CD1c-positive myeloid dendritic cell (primary cell): ENCODE data around the gene ALAD.
"Not testable (repeated sequence)": the region's sequence is repeated elsewhere in the genome, so short reads cannot be mapped to it uniquely, and the experiment has no call there.

Source experiments
- DNase-seq: peaks from one replicate; pipeline ENCODE4 v3.0.0-alpha.2; 2016; ENCODE audit errors: extremely low spot score

ALAD gene

DNA sequence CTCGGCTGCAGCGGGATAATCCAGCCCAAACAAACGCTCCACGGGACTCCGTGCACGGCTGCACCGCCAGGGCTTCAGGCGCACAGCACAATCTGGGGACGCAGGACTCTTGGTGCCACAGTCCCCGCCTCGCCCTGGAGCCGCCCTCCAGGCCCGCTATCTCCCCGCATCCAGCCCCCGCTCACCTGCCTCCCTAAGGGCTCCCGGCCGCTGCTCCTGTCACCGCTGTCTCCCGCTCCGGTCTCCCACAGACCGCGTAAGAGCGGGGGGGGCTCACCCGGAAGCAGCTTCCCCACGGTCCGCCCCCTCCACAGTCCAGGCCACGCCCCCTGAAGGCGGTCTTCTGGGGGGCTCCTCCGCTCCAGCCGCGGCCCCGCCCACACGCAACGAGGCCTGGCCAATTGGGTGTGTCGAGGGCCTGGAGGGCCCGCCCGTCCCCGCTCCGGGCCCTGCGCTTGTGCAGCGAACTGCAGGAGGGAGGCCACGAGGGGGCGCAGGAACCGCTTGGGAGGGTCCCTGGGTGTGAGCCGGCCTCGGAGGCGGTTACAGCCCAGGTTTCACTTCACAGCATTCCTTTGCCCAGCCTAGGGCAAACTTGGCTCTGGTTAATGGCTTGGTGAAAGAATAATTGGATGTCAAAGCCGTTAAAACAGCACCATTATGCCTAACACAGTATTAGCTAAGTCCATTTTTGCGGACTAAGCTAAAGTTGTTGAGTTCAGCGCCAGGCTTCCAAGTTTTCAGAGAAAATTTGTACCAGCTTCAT lies at the start of gene ALAD:
Gene ALAD, minus strand, starts transcription at position 258 of the 766 bp plus-strand sequence. CDS start 7,725 bp downstream, outside the sequence.
- DNase-seq: peak; percentile 100

DNA sequence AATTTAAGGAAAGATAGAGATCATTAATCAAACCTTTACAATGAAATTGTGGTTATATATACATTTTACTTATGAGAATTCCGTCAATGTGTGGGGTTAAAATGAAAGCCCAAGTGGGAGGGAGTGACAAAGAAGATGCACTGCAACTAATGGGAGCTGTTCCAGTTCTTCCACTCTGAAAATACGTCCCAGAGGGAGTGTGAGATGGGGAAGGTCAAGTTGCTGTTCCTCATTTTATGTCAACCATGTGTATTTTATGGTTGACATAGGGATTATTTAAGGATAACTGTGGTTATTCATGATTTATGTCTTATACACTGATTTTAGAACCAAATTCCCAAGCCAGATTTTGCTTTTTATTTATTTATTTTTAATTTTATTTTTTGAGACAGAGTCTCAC lies 48.3 kb upstream of the ALAD start:
- DNase-seq: peak; percentile 17

DNA sequence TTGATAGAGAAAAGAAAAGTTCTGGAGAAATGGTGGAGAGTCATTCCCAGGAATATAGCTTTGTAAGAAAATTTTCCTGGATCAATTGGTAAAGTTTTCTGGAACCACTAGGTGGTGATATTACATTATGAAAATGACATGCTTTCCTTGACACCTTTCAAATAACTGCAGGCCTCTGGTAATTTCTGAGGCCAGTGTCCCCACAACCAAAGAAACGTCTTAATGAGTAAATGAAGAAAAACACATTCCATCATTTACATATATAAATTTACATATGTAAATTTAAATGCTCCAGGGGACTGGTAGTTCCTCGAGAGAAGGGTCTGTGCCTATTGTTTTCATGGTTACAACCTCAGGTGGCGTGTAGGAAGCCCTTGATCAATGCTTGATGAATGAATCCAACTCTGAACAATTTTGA lies 45.2 kb upstream of the ALAD start:
- peak; percentile 65 for DNase-seq

DNA sequence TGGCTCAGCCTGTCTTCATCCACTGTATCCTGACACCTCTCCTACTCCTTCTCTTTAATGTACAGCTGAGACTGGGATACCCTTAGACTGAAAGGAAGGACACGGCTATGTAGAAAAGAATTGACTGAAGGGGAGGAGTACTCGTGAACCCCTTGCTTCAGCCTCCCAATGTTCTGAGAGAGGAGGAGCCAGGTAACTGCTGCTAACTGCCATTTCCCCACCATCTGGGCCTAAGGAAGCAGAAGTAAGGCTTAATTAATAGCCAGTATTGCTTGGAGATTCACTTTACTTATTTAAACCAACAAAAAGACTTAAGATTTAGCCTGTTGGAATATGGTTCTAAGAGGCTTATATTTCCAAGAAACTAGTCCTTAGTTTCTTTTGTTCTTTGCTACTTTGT lies 43.7 kb upstream of the ALAD start:
- no peak for DNase-seq

DNA sequence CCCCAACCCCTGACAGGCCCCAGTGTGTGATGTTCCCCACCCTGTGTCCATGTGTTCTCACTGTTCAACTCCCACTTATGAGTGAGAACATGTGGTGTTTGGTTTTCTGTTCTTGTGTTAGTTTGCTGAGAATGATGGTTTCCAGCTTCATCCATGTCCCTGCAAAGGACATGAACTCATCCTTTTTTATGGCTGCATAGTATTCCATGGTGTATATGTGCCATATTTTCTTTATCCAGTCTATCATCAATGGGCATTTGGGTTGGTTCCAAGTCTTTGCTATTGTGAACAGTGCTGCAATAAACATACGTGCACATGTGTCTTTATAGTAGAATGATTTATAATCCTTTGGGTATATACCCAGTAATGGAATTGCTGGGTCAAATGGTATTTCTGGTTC lies 36.6 kb upstream of the ALAD start:
- not testable (repeated sequence) for DNase-seq

DNA sequence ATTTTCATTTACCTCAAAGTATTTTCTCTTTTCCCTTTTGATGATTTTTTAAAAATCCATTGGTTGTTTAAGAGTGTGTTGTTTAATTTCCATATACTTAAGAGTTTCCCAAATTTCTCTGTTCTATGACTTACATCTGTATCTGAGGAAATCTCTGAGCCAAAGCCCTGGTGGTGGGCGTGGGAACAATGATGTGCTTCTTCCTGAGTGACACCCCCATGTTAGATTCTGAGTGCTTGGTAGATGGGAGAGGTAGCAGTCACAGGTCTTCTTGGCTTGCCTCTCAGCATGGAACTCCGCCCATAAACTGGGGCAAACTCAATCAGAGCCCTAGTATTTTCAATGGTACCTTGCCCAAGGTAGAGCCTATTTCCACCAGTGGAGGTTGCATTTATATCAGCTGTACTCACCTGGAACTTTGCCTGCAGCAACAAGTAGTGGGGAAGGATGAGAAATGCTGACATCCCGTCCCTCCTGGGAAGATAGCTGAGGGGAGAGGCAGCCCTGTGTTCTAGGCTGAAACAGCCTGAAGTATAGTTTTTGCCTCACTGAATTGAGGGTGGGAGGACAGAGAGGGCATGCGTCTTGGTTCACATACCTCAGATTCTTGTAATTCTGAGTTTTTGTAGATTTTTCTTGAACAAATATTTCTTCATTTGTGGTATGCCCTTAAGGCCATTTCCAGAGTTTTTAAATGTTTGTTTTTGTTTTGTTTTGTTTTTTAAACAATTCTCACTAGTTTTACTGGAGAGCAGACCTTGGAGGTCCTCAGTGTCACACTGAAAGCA lies 35.8 kb upstream of the ALAD start:
- no peak for DNase-seq

DNA sequence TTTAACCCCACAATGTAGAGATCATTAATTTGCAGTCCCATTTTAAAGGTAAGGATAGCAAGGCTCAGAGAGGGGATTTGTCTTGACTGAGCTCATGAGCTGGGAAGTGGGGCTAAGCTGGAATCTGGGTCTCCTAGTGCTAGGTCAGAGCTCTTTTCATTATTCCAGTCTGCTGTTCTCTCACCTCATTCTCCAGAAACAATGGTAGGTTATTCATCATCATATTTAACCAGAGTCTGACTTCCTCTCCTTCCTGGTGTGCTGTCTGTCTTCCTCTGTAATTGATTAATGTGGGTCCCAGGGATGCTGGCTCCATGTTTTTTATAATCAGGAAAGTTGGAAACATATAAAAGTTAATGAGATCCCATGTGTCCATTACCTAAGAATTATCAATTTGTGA lies 30.1 kb upstream of the ALAD start:
- no peak for DNase-seq

DNA sequence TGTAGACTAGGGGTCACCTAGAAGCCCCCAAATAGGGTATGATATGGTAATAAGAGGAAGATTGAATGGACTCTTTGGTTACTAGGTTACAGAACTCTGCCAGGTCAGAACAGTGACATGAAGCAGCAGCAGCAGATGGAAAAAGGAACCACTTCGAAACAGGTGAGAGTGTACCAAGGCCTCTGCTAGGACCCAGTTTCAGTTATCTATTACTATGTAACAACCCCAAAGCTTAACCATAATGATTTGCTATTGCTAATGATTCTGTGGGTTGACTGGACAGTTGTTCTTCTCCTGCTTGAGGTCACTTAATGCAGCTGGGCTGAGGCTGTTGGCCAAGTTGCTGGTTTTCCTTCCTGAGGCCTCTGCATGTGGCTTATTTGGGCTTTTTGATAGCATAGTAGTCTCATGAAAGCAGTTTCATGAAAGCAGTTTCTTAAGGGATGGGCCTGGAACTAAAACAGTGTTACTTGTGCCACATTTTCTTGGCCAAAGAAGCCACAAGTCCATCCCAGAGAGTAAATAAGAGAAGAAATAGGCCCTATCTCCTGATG lies 27.1 kb upstream of the ALAD start:
- no peak for DNase-seq

DNA sequence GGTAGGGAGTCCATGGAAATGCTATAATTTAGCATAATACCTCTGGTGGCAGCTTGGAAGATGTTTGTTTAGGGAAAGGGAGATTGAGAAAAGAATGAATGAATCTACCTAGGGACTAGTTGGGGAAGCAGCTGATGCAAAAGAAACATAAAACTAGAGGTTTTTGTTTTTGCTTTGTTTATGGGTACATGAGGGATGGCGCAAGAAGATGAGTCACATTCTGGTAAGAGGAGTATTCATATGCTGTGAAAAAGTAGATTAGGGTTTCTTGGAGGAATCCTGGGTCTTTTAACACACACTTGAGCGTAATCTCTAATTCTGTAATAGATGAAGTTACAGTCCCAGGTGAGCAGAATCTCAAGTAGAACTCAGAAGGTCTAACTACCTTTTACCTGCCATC lies 26.5 kb upstream of the ALAD start:
- DNase-seq: no peak

DNA sequence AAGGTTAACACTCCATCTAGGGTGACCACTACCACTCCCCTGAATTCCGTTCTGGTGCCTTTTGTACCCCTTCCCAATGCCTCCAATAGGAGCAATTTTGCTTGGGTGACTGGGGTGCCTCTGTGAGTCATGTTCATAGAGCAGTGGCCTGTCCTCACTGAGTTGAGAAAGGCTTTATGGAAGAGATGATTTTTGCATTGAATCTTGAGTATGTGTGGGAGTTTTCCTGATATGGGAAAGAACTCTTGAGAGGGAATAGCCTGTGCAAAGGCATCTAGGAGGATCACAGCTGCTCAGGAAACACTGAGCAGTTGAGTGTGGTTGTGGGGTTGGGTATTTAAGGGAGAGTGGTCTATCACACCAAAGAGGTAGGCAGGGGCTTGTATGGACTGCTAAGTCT lies 25.6 kb upstream of the ALAD start:
- no peak for DNase-seq

DNA sequence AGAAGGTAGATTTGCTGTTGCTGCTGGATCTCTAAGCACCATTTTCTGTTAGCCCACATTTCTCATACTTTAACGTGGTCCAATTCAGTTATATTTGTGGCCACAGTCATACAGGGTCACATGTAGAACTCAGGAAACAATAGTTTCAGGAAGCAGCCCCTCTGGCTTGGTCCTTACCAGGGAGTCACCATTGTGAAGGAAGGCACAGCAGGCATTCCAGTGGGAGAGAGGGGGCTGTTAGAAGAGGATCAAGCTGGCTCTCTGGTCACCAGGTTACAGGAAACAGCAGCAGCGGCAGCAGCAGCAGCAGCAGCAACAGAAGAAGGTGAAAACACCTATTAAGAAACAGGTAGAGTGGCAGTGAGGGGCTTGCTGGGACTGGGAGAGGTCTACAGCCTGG lies 24.0 kb upstream of the ALAD start:
- DNase-seq: no peak

DNA sequence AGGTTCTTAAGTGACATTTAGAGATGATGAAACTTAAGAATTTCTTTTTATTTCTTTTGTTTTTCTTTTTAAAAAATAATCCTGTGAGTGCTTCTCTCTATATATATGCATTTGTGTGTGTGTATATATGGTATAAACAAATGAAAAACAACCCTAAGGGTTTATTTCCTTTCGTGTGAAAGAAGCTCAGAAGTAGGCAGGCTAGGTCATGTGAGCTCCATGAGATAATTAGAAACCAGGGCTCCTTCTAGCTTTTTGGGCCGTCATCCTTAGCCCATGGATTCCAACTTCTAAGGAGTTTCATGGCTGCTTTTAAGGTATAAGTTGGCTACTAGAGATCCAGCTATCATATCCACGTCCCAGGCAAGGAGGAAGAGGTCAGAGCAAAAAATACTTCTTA lies 20.6 kb upstream of the ALAD start:
- DNase-seq: no peak

DNA sequence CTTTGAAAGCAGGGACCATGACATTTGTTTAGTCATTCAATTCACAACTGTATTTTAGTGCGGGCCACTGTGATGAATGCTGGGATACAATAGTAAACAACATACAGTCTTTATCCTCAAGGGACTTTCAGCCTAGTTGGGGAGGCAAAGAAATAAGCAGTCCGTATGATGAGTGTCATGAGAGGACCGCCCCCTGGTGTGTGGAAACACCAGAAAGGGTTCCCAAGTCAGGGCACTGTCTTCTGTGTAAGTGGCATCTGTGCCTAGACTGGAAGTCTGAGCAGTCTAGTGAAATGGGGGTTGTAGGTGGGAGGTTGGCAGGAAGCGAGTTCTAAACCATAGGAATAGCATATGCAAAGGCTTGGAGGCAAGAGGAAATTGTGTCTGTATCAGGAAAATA lies 16.3 kb upstream of the ALAD start:
- DNase-seq: no peak

DNA sequence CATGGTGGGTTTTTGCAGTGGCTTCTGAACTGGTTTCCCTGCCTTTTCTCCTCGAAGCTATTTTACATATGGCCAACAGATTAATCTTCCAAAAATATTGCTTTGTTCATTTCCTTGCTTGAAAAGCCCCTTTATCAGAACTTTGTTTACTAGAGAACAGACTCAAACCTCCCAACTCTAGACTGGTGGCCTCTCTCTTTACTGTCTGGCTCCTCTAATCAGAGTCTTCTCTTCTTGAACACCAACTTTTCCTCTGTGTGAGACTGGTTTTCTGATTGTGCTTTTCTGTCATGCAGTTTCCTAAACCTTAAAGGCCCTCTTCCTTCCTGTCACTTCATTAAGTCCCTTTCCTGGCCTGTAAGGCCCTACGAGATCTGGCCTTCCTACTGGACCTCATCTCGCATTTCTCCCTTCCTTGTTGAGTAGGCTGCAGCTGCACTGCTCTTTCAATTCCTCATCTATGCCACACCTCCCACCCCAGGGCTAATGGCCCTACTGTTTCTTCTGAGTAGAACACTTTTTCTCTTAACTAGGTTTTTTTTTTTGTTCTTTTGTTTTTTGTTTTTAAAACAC lies 15.2 kb upstream of the ALAD start:
- DNase-seq: peak; percentile 77

DNA sequence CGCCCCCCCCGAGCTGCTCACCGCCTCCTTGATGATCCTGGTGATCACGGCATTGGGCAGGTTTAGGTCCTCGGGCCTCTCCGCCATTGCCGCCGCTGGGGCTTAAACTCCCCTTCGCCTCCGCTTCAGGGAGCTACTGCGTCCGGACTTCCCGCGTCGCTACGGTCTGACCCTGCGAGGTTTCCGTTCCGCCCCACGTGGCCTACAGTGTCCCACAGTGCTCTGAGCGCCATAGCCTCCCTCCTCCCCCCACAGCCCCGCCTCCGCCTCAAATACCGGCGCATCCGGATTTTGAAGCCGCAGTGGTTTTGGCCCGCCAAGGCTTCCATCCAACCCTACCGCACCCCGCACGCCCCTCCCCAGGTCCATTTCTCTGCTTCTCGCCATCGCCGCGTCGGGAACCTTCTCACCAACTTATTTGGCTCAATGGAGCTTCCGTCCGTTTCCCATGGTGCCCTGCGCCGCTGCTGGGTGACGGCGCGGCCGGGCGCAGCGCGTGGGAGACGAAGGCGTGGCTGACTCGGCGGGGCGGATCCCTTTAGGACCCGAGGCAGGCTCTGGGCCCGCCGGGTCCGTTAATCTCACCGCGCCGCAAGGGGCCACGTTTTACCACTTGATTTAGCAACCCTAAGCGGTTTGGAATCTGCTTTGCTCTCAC lies 9.3 kb upstream of the ALAD start, which contains the start of the genes C9orf43 and POLE3:
Gene C9orf43, plus strand, starts transcription at position 541 of the 658 bp plus-strand sequence. CDS start 2,747 bp downstream, outside the sequence.
Gene POLE3, minus strand, starts transcription at position 469 of the 658 bp plus-strand sequence. Its CDS starts 382 bp downstream, at position 87.
- peak; percentile 98 for DNase-seq

DNA sequence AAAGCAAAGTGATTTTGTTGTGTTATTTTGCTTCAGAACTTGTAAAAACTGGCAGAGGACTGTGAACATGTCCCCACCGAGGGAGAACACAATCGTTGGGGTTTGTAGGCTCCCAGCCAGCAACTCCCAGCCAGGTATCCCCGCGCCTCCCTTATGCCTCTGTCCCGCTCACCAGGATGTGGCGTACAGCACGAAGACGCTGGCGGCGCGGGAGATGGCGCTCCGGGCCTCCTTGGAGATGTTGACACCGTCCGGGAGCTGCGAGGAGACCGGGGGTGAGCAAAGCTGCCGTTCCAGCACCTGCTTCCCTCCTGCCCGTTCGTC lies 8.8 kb upstream of the ALAD start:
- DNase-seq: no peak

DNA sequence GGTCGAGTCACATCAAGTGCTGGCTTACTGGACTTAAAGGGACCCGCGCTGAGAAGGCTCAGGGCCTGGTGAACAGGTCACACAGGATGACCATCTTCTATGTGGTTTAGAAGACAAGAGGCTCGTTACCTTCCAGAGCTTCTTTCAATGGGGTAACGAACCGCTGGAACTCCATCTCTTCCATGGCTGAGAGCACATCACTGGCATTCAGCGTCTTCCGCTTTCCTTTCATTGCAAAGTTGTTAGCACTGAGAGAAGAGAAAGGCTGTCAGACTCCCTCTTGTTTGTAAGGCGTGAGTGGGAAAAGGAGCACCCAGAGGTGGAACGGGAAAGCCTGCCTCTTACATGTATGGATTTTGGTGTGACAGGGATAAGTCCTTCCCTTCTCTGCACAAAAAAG lies 8.4 kb upstream of the ALAD start:
- no peak for DNase-seq

DNA sequence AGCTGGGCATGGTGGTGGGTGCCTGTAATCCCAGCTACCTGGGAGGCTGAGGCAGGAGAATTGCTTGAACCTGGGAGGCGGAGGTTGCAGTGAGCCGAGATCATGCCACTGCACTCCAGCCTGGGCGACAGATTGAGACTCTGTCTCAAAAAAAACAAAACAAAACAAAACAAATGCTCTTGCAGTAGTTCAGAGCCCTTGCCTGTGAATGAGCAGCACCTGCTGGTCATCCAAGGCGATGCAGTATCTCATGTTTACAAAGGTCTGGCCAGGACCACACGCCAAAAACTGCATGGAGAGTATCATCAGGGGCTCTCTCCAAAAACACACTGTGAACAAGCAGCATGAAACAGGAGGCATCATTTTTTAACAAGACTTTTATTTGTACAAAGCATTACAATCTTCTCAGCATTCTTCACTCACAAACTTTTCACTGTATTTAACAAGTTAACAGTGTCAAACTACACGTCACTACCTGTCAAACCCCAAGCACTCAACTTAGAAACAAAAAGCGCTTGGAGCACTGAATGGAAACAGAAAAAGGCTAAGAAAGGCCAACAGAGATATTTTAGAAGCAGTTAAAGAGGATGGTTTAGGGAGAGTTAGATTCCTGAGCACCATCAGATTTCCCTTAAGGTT lies 5.9 kb upstream of the ALAD start:
- DNase-seq: peak; percentile 72

DNA sequence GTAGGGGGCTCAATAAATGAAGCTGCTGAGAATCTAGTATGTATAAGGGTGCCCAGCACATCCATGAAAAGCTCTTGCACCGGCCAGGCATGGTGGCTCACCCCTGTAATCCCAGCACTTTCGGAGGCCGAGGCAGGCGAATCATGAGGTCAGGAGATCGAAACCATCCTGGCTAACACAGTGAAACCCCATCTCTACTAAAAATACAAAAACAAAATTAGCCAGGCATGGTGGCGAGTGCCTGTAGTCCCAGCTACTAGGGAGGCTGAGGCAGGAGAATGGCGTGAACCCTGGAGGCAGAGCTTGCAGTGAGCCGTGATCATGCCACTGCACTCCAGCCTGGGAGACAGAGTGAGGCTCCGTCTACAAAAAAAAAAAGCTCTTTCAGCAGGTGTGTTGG lies 5.3 kb upstream of the ALAD start:
- not testable (repeated sequence) for DNase-seq

DNA sequence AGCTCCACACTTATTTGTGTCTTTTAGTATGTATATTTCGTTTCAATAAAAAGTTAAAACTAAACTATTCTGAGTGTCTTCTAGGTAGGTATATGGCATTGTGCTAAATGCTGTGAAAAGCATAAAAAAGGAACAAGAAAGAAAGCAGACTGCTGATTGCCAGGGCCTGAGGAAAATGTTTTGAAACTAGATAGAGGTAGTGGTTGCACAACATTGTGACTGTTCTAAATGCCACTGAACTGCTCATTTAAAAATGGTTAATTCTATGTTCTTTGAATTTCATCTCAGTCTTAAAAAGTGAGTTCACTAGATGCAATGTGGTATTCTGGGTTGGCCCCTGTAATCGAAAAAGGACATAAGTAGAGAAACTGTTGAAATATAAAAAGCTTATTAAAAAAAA lies 2.6 kb upstream of the ALAD start:
- peak; percentile 72 for DNase-seq

DNA sequence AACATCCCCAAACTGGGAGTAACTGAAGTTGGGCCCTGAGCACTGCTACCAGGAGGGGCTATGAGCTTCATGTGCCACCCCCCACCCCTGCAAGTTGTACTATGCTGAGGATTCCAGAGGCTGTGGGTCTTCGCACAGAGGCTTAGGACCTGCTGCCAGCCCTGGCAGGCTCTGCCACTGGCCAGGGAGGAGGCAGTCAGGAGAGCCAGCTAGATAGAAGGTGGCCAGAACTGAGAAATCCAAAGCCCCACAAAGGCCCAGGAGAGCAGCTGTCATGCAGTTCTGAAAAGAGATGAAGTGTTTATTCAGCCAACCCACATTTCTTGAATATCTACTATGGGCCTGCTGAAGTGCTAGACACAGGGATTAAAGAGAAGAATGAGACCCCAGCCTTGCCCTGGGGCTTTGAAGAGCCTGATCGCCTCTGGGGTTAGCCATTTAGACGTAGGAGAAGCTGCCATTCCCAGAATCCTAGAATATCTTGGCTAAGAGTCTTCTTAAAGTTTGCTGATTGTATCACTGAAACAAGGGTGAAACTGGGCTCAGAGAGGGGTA lies 1.4 kb downstream of the ALAD start:
- no peak for DNase-seq
